HepG2 (cell line): ENCODE data around the gene AGAP1. TPM values are rescaled to one million over a fixed set of nuclear protein-coding genes. Genes with fewer than 3 reads are reported as not detected.

Source experiments
- ATAD3A ChIP-seq: sonication (generic); formaldehyde crosslinking; IDR thresholded peaks from 2 replicates; pipeline ENCODE4 v1.4.0; 2020; ENCODE audit warnings: missing genetic modification reagents
- HNRNPLL ChIP-seq: fragments of 200-400 bp; formaldehyde crosslinking; IDR thresholded peaks from 2 replicates; pipeline ENCODE4 v1.6.1; 2017; ENCODE audit warnings: mild to moderate bottlenecking, low read depth, low read length; ENCODE audit not compliant: poor library complexity, severe bottlenecking
- KDM6A ChIP-seq: IDR thresholded peaks from 2 replicates; pipeline ENCODE4 v1.6.1; 2016; ENCODE audit warnings: low read depth
- NFYC ChIP-seq: IDR thresholded peaks from 2 replicates; pipeline ENCODE4 v1.6.1; 2016; ENCODE audit warnings: missing genetic modification reagents, missing compliant biosample characterization
- NPAS2 ChIP-seq: sonication (generic); formaldehyde crosslinking; IDR thresholded peaks from 2 replicates; pipeline ENCODE4 v1.8.0; 2022; ENCODE audit warnings: mild to moderate bottlenecking, missing genetic modification reagents, borderline replicate concordance
- PHF21A ChIP-seq: sonication (generic); formaldehyde crosslinking; IDR thresholded peaks from 2 replicates; pipeline ENCODE4 v1.5.0; 2020; ENCODE audit warnings: mild to moderate bottlenecking, missing genetic modification reagents
- POLR2AphosphoS5 ChIP-seq: IDR thresholded peaks from 2 replicates; pipeline ENCODE4 v1.6.1; 2012; ENCODE audit warnings: low read depth, low read length
- RFXANK ChIP-seq: IDR thresholded peaks from 2 replicates; pipeline ENCODE4 v1.6.1; 2016
- RFXAP ChIP-seq: sonication (generic); formaldehyde crosslinking; IDR thresholded peaks from 2 replicates; pipeline ENCODE4 v1.4.0; 2020; ENCODE audit warnings: missing genetic modification reagents, borderline replicate concordance
- SIX4 ChIP-seq: sonication (generic); formaldehyde crosslinking; IDR thresholded peaks from 2 replicates; pipeline ENCODE4 v1.4.0; 2020; ENCODE audit warnings: missing genetic modification reagents
- SMARCE1 ChIP-seq: fragments of 450-650 bp; IDR thresholded peaks from 2 replicates; pipeline ENCODE4 v1.6.1; 2017; ENCODE audit warnings: borderline replicate concordance
- TGIF2 ChIP-seq: IDR thresholded peaks from 2 replicates; pipeline ENCODE4 v1.6.1; 2016; ENCODE audit warnings: control low read depth, missing compliant biosample characterization
- YY1 ChIP-seq: IDR thresholded peaks from 2 replicates; pipeline ENCODE4 v1.6.1; 2011; ENCODE audit warnings: low read length, low read depth, moderate library complexity, mild to moderate bottlenecking; ENCODE audit not compliant: insufficient read depth, insufficient replicate concordance
- ZBTB7B ChIP-seq: sonication (generic); formaldehyde crosslinking; IDR thresholded peaks from 2 replicates; pipeline ENCODE4 v1.4.0; 2020; ENCODE audit warnings: missing genetic modification reagents
- ZFY ChIP-seq: sonication (generic); formaldehyde crosslinking; IDR thresholded peaks from 2 replicates; pipeline ENCODE4 v1.4.0; 2020; ENCODE audit warnings: missing genetic modification reagents
- ZNF12 ChIP-seq: sonication (generic); formaldehyde crosslinking; IDR thresholded peaks from 2 replicates; pipeline ENCODE4 v1.5.0; 2020; ENCODE audit warnings: missing genetic modification reagents
- ZNF282 ChIP-seq: fragments of 450-650 bp; IDR thresholded peaks from 2 replicates; pipeline ENCODE4 v1.6.1; 2018; ENCODE audit not compliant: partially characterized antibody
- ZNF451 ChIP-seq: sonication (generic); formaldehyde crosslinking; IDR thresholded peaks from 2 replicates; pipeline ENCODE4 v1.5.0; 2020; ENCODE audit warnings: mild to moderate bottlenecking, missing genetic modification reagents
- ZSCAN30 ChIP-seq: sonication (generic); formaldehyde crosslinking; IDR thresholded peaks from 2 replicates; pipeline ENCODE4 v1.5.0; 2020; ENCODE audit warnings: mild to moderate bottlenecking, missing genetic modification reagents
- polyA plus RNA-seq, 8 experiments: library from polyadenylated mRNA; depleted of rRNA in 3 of 8; stranded (reverse) in 7 of 8; unstranded in 1 of 8; fragments of >200 nt; fragmentation: Illumina TruSeq in 4 of 8; extraction: Trizol in 4 of 8; gene quantifications; 2 replicates each; pipeline versions ENCODE4 v1.2.1 to v1.2.3, GENCODE V29; 2011 to 2016; ENCODE audit warnings: low read depth in 4 of 8, missing spikeins in 1 of 8, mixed read lengths in 1 of 8; ENCODE audit not compliant: insufficient read depth in 1 of 8
- total RNA-seq, 5 experiments: library from RNA; depleted of rRNA; stranded (reverse); fragments of >200 nt; fragmentation: Illumina TruSeq; extraction: Trizol; gene quantifications; 2 replicates each; pipeline ENCODE4 v1.2.3, GENCODE V29; 2016; ENCODE audit warnings: low read depth in 1 of 5
- TF ChIP-seq, protein P1 (sequence below): sonication (generic); formaldehyde crosslinking; IDR thresholded peaks from 2 replicates; pipeline ENCODE4 v1.5.0; 2020; ENCODE audit warnings: missing genetic modification reagents
- TF ChIP-seq, protein P2 (sequence below): sonication (generic); formaldehyde crosslinking; IDR thresholded peaks from 2 replicates; pipeline ENCODE4; 2020; ENCODE audit warnings: missing genetic modification reagents, mild to moderate bottlenecking, borderline replicate concordance
- TF ChIP-seq, protein P3 (sequence below): IDR thresholded peaks from 2 replicates; pipeline ENCODE4 v1.6.1; 2016; ENCODE audit warnings: missing biosample characterization, missing genetic modification reagents, low read depth
- TF ChIP-seq, protein P4 (sequence below): sonication (generic); formaldehyde crosslinking; IDR thresholded peaks from 2 replicates; pipeline ENCODE4 v1.4.0; 2020; ENCODE audit warnings: missing genetic modification reagents, low read depth, mild to moderate bottlenecking, borderline replicate concordance

Gene AGAP1
- total and polyA plus RNA-seq, 2 of the 13 experiments (the other 11 are each of a cell fraction or from before 2014, with no cell fraction given): 21.2 to 32.7 TPM

DNA sequence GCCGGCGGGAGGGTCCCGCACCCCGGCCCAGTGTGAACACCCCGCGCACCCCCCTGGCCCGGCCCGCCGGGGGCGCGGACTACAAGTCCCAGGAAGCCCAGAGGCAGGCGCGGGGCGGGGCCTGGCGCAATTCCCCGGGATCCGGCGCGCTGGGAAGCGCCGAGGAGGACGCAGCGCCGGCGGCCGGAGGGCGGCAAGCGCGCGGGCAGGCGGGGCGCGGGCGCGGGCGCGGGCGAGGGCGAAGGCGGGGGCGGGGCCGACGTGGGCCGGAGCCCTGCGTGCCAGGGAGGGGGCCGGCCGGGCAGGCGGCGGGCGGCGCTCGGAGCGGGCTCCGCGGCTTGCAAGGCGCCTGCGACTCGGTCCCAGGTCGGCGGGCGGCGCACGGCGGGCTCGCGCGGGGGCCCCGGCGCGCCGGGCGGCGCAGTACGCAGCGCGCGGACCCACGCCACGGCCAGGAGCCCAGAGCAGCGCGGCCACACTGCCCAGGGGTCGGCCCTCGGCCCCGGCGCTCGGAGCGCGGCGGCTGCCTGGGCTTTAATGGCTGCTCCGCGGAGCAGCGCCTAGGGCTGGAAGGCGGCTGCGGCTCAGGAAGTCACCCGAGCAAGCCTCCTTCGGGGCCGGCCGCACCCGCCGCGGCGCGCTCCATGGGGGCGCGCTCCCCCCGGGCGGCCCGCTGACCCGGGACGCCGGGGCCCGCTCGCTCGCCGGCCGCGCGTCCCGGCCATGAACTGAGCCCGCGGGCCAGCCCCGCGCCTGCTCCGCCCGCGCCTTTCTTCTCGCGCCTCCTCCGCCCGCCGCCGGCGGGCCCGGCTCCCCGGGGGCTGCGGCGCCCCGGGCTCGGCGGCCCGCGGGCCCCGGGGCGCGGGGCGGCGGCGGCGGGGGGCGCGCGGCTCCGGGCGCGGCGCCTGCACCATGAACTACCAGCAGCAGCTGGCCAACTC, at the start of gene AGAP1 (continued):
- TF ChIP-seq RFXANK (CRISPR knock-in tag) (no peak), YY1 (peak; percentile 69), ZBTB7B (no peak), ZNF451 (CRISPR knock-in tag) (no peak), NFYC (CRISPR knock-in tag) (no peak), NPAS2 (CRISPR knock-in tag) (no peak), ATAD3A (CRISPR knock-in tag) (no peak), RFXAP (CRISPR knock-in tag) (no peak; the same call in 1 of the 2 replicates), SMARCE1 (no peak), ZNF12 (CRISPR knock-in tag) (no peak), PHF21A (CRISPR knock-in tag) (no peak), ZFY (CRISPR knock-in tag) (peak; percentile 84), TGIF2 (CRISPR knock-in tag) (no peak), ZSCAN30 (CRISPR knock-in tag) (no peak), ZNF282 (no peak), HNRNPLL (peak; percentile 69), POLR2AphosphoS5 (no peak), SIX4 (CRISPR knock-in tag) (no peak), KDM6A (CRISPR knock-in tag) (no peak)
- TF ChIP-seq, protein P1, sequence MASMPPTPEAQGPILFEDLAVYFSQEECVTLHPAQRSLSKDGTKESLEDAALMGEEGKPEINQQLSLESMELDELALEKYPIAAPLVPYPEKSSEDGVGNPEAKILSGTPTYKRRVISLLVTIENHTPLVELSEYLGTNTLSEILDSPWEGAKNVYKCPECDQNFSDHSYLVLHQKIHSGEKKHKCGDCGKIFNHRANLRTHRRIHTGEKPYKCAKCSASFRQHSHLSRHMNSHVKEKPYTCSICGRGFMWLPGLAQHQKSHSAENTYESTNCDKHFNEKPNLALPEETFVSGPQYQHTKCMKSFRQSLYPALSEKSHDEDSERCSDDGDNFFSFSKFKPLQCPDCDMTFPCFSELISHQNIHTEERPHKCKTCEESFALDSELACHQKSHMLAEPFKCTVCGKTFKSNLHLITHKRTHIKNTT (CRISPR knock-in tag): no peak
- TF ChIP-seq, protein P2, sequence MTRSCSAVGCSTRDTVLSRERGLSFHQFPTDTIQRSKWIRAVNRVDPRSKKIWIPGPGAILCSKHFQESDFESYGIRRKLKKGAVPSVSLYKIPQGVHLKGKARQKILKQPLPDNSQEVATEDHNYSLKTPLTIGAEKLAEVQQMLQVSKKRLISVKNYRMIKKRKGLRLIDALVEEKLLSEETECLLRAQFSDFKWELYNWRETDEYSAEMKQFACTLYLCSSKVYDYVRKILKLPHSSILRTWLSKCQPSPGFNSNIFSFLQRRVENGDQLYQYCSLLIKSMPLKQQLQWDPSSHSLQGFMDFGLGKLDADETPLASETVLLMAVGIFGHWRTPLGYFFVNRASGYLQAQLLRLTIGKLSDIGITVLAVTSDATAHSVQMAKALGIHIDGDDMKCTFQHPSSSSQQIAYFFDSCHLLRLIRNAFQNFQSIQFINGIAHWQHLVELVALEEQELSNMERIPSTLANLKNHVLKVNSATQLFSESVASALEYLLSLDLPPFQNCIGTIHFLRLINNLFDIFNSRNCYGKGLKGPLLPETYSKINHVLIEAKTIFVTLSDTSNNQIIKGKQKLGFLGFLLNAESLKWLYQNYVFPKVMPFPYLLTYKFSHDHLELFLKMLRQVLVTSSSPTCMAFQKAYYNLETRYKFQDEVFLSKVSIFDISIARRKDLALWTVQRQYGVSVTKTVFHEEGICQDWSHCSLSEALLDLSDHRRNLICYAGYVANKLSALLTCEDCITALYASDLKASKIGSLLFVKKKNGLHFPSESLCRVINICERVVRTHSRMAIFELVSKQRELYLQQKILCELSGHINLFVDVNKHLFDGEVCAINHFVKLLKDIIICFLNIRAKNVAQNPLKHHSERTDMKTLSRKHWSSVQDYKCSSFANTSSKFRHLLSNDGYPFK: no peak
- TF ChIP-seq, protein P3, sequence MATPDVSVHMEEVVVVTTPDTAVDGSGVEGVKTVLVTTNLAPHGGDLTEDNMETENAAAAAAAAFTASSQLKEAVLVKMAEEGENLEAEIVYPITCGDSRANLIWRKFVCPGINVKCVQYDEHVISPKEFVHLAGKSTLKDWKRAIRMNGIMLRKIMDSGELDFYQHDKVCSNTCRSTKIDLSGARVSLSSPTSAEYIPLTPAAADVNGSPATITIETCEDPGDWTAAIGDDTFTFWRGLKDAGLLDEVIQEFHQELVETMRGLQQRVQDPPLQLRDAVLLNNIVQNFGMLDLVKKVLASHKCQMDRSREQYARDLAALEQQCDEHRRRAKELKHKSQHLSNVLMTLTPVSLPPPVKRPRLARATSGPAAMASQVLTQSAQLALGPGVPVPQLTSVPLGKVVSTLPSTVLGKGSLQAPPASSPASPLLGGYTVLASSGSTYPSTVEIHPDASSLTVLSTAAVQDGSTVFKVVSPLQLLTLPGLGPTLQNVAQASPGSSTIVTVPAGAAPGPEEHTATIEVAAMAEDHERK (CRISPR knock-in tag): peak; percentile 76
- TF ChIP-seq, protein P4, sequence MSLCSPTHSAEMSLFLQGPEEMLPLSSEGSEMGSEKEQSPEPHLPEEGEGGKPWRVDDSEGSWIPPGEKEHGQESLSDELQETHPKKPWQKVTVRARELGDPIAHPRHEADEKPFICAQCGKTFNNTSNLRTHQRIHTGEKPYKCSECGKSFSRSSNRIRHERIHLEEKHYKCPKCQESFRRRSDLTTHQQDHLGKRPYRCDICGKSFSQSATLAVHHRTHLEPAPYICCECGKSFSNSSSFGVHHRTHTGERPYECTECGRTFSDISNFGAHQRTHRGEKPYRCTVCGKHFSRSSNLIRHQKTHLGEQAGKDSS: no peak
